Breast epithelium (tissue), 4 donors: ENCODE results near the gene GALNT8. TPM values are rescaled to one million over a fixed set of nuclear protein-coding genes. Genes with fewer than 3 reads are reported as not detected.

Experiments used
- DNase-seq, 2 donors: peaks; one replicate each; pipeline ENCODE4 v3.0.0-alpha.2; 2019; ENCODE audit warnings: low spot score in 2 of 2
- H3K27ac ChIP-seq, 2 donors: fragments of 200-600 bp; sonication (generic) in 1 of 2; one replicate each; pipeline ENCODE4 v1.5.1; 2016 to 2019; ENCODE audit warnings: mild to moderate bottlenecking in 1 of 2
- H3K27me3 ChIP-seq, 2 donors: fragments of 200-600 bp; sonication (generic) in 1 of 2; one replicate each; pipeline versions ENCODE4 v1.5.1 to v1.6.0; 2017 to 2019; ENCODE audit warnings: control low read depth in 1 of 2, mild to moderate bottlenecking in 1 of 2
- H3K36me3 ChIP-seq: fragments of 200-600 bp; one replicate; pipeline ENCODE4 v1.5.1; 2019
- H3K4me1 ChIP-seq, 2 donors: fragments of 200-600 bp; sonication (generic); one replicate each; pipeline ENCODE4 v1.5.1; 2016 to 2019; ENCODE audit warnings: control low read depth in 1 of 2
- H3K4me3 ChIP-seq, 3 donors: fragments of 200-600 bp; sonication (generic); 1 replicate in 2 of 3; 2 replicates in 1 of 3; pipeline ENCODE4 v1.5.1; 2016 to 2019; ENCODE audit warnings: mild to moderate bottlenecking in 3 of 3, moderate library complexity in 2 of 3
- H3K9me3 ChIP-seq, 2 donors: fragments of 200-600 bp; sonication (generic) in 1 of 2; one replicate each; pipeline ENCODE4 v1.5.1; 2016 to 2019; ENCODE audit warnings: control low read depth in 1 of 2
- POLR2A ChIP-seq: fragments of 450-650 bp; IDR thresholded peaks from one replicate; pipeline ENCODE4 v1.6.1; 2016; ENCODE audit warnings: antibody characterized with exemption, mild to moderate bottlenecking, moderate library complexity
- POLR2AphosphoS5 ChIP-seq, 3 donors: sonication (generic); formaldehyde crosslinking; IDR thresholded peaks; one replicate each; pipeline ENCODE4 v1.6.1; 2017; ENCODE audit warnings: antibody characterized with exemption in 3 of 3
- intact Hi-C: fragments of 100-400 bp; cut with DNase I; formaldehyde crosslinking; loops from one replicate; pipeline ENCODE4 v1.15.1; 2023; ENCODE audit warnings: low total_unique reads
- total RNA-seq, 3 donors: library from RNA; depleted of rRNA; stranded (reverse); fragments of >200 nt; gene quantifications; one replicate each; pipeline ENCODE4 v1.1.0, GENCODE V29; 2016
- TF ChIP-seq, protein P1 (sequence below), 3 donors: fragments of 450-650 bp; IDR thresholded peaks; one replicate each; pipeline ENCODE4 v1.5.1; 2016 to 2017; ENCODE audit warnings: antibody characterized with exemption in 3 of 3, mild to moderate bottlenecking in 3 of 3, moderate library complexity in 3 of 3

Gene GALNT8
- total RNA-seq, 3 donors from 2014 or later = 1.3 to 2.7 (median 1.6) TPM

DNA sequence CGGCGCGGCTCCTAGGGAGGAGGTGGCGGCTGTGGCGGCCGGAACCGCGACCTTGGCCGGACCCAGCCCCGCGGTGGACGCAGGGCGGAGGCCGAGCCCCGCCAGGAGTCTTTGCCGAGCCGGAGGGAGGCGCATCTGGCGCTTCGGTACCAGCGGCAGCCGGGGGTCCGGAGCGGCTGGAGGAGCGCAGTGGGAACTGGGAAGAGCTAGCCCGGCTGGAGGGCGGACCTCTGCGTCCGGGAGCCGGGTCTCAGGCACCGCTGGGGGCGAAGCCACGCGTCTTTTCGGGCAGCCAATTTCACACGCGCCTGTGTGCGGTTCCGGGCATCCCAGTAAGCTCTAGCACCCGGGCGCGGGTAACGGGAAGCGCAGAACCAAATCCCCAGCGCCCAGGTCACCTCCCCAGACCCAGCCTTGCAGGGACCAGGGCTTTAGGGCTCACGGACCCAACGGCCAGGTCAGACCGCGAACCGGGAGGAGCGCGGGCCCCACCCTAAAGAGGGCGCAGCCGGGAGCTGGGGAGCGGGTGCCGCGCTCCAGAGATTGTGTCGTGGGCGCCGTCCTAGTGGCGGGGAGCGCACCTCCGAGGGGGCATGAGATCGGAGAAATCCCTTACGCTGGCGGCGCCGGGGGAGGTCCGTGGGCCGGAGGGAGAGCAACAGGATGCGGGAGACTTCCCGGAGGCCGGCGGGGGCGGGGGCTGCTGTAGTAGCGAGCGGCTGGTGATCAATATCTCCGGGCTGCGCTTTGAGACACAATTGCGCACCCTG lies 89.4 kb downstream of the GALNT8 start:
- peak overlapping the region; percentile 53 to 65 (median 54) for H3K4me3 ChIP-seq

DNA sequence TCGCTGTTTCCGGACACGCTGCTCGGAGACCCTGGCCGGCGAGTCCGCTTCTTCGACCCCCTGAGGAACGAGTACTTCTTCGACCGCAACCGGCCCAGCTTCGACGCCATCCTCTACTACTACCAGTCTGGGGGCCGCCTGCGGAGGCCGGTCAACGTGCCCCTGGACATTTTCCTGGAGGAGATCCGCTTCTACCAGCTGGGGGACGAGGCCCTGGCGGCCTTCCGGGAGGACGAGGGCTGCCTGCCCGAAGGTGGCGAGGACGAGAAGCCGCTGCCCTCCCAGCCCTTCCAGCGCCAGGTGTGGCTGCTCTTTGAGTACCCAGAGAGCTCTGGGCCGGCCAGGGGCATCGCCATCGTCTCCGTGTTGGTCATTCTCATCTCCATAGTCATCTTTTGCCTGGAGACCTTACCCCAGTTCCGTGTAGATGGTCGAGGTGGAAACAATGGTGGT lies 90.0 kb downstream of the GALNT8 start:
- H3K4me1 ChIP-seq = peaks cover 4% of the 10 kb centered on the region in 2 donors
- no peak for TF ChIP-seq POLR2AphosphoS5 (IDR thresholded peaks at IDR 0.05)
- TF ChIP-seq, protein P1, sequence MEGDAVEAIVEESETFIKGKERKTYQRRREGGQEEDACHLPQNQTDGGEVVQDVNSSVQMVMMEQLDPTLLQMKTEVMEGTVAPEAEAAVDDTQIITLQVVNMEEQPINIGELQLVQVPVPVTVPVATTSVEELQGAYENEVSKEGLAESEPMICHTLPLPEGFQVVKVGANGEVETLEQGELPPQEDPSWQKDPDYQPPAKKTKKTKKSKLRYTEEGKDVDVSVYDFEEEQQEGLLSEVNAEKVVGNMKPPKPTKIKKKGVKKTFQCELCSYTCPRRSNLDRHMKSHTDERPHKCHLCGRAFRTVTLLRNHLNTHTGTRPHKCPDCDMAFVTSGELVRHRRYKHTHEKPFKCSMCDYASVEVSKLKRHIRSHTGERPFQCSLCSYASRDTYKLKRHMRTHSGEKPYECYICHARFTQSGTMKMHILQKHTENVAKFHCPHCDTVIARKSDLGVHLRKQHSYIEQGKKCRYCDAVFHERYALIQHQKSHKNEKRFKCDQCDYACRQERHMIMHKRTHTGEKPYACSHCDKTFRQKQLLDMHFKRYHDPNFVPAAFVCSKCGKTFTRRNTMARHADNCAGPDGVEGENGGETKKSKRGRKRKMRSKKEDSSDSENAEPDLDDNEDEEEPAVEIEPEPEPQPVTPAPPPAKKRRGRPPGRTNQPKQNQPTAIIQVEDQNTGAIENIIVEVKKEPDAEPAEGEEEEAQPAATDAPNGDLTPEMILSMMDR (IDR thresholded peaks at IDR 0.05) = no peak
- TF ChIP-seq POLR2A = no peak

More for the DNA sequence above, 89.4 kb downstream of the GALNT8 start:
- H3K9me3 ChIP-seq = no peaks in the 10 kb centered on the region
- intact Hi-C loops = no loop called here
- no peak overlapping the region for H3K27ac ChIP-seq
- peaks cover 0 to 59% of the 10 kb centered on the region in 2 donors for H3K27me3 ChIP-seq
- no peaks in the 10 kb centered on the region for H3K36me3 ChIP-seq
- no peak for DNase-seq
- H3K4me1 ChIP-seq = peaks cover 4% of the 10 kb centered on the region in 2 donors
- TF ChIP-seq POLR2A (no peak), POLR2AphosphoS5 (IDR thresholded peaks at IDR 0.05) (no peak)
- TF ChIP-seq, protein P1 (IDR thresholded peaks at IDR 0.05) = no peak

DNA sequence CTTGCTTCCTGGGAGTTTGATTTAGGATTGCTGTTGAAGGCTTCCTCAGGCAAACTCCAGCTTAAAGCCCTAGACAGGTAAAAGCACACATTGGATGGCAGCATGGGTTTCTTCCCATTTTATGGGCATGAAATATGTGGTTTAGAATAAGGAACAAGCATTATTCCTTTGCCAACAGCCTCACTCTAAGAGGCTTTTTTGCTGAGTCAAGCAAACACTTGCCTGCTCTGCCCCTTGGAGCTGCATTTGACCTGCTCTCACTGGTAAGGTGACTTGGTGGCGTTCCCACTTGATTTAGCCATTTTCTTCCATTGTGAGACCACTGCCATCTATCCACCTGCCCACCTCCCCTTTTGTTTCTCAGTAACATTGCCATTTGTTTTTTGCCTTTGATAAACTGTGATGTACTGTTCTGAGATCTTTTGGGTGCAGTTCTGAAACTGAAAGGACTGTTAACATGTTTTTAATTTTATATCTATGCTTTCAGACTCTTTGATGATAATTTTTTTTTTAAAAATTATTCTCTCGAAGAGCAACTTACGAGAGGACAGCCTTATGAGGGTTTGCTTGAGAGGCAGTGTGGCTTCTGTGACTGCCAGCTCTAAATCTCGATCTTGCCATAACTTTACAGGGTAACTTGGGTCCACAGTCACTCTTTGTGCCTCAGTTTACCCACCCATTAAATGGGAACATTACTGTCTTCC lies 92.6 kb downstream of the GALNT8 start:
- Histone ChIP-seq H3K4me3 (no peak overlapping the region), H3K27me3 (peaks cover 0 to 66% of the 10 kb centered on the region in 2 donors), H3K4me1 (peaks cover 4% of the 10 kb centered on the region in 2 donors), H3K36me3 (no peaks in the 10 kb centered on the region), H3K9me3 (no peaks in the 10 kb centered on the region), H3K27ac (no peak overlapping the region)
- TF ChIP-seq POLR2A = no peak
- TF ChIP-seq, protein P1 (IDR thresholded peaks at IDR 0.05) = no peak
- no peak for DNase-seq
- intact Hi-C loops = no loop called here

More for the DNA sequence above, 90.0 kb downstream of the GALNT8 start:
- Histone ChIP-seq H3K27ac (no peak overlapping the region), H3K9me3 (no peaks in the 10 kb centered on the region), H3K36me3 (no peaks in the 10 kb centered on the region), H3K27me3 (peaks cover 0 to 62% of the 10 kb centered on the region in 2 donors), H3K4me3 (peak overlapping the region; percentile 53 to 65 (median 54))
- no peak for DNase-seq
- intact Hi-C loops = no loop called here

DNA sequence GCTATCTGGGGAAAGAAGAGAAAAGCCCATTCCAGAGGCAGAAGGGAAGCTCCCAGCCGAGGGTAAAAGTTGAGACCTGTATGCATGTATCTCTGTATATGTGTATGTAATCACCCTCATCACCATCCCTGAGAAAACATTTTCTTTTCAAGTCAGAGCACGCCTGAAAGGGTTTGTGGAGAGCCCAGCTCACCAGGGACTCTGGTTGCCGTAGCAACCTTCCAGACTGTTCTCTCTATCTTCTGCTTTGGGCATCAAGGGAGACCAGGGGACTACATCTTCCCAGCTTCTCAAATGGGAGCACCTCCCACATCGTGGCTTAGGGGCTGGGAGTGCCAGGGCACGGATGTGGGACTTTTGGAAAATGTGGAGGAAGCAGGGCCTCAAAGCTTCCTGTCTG lies 93.5 kb downstream of the GALNT8 start:
- no peaks in the 10 kb centered on the region for H3K36me3 ChIP-seq
- H3K27ac ChIP-seq = no peak overlapping the region
- peaks cover 0 to 59% of the 10 kb centered on the region in 2 donors for H3K27me3 ChIP-seq
- intact Hi-C loops = no loop called here
- peaks cover 4% of the 10 kb centered on the region in 2 donors for H3K4me1 ChIP-seq
- no peak for TF ChIP-seq POLR2AphosphoS5 (IDR thresholded peaks at IDR 0.05)
- TF ChIP-seq POLR2A = no peak
- TF ChIP-seq, protein P1 (IDR thresholded peaks at IDR 0.05) = no peak
- no peak for DNase-seq
- no peaks in the 10 kb centered on the region for H3K9me3 ChIP-seq
- no peak overlapping the region for H3K4me3 ChIP-seq

- Histone ChIP-seq H3K27ac (no peak overlapping the region), H3K27me3 (peaks cover 0 to 52% of the 10 kb centered on the region in 2 donors), H3K4me1 (peaks cover 3 to 4% of the 10 kb centered on the region in 2 donors), H3K36me3 (no peaks in the 10 kb centered on the region), H3K9me3 (no peaks in the 10 kb centered on the region), H3K4me3 (no peak overlapping the region)
- TF ChIP-seq, protein P1 (IDR thresholded peaks at IDR 0.05) = no peak
- TF ChIP-seq POLR2A (no peak), POLR2AphosphoS5 (IDR thresholded peaks at IDR 0.05) (no peak)
- intact Hi-C loops = no loop called here
- no peak for DNase-seq
Observed at GRCh38 chr12:4814485-4814884, 94.3 kb downstream of the GALNT8 start.
